SU-DHL-6 (cell line): ENCODE results near the gene UBR4.

Experiments
- H2AFZ ChIP-seq: fragments of 200-600 bp; sonication (generic); 2 replicates; pipeline ENCODE4 v1.6.1; 2014; ENCODE audit warnings: low read depth, mild to moderate bottlenecking, moderate library complexity, mixed read lengths, antibody characterized with exemption, low read length; ENCODE audit not compliant: severe bottlenecking
- H3F3A ChIP-seq: fragments of 200-600 bp; shearing (Covaris generic); 2 replicates; pipeline ENCODE4 v1.6.0; 2016; ENCODE audit warnings: antibody characterized with exemption, mild to moderate bottlenecking; ENCODE audit not compliant: insufficient read depth
- H3K27ac ChIP-seq: fragments of 200-600 bp; sonication (generic); 2 replicates; pipeline ENCODE4 v1.5.1; 2016; ENCODE audit warnings: low read depth, mild to moderate bottlenecking, low read length, moderate library complexity, mixed read lengths
- H3K27me3 ChIP-seq: fragments of 200-600 bp; sonication (generic), shearing (Covaris generic); 2 replicates; pipeline ENCODE4 v1.6.0; 2014; ENCODE audit warnings: mild to moderate bottlenecking, low read length
- H3K36me3 ChIP-seq: fragments of 200-600 bp; sonication (generic); 2 replicates; pipeline ENCODE4 v1.6.1; 2014; ENCODE audit warnings: mild to moderate bottlenecking, low read length, mixed read lengths
- H3K4me2 ChIP-seq: fragments of 300-600, 200-600 bp; shearing (Covaris generic), sonication (generic); 2 replicates; pipeline ENCODE4 v1.6.0; 2014; ENCODE audit warnings: low read length, low read depth, mild to moderate bottlenecking; ENCODE audit not compliant: poor library complexity, severe bottlenecking
- H3K4me3 ChIP-seq: fragments of 200-600 bp; sonication (generic); 2 replicates; pipeline ENCODE4 v1.5.1; 2014; ENCODE audit warnings: antibody characterized with exemption, low read length, mild to moderate bottlenecking, mixed read lengths; ENCODE audit not compliant: insufficient read depth, poor library complexity, severe bottlenecking
- H3K79me2 ChIP-seq: fragments of 200-600 bp; sonication (generic); 2 replicates; pipeline ENCODE4 v1.6.1; 2014; ENCODE audit warnings: mild to moderate bottlenecking, low read length, moderate library complexity; ENCODE audit not compliant: insufficient read depth
- H3K9ac ChIP-seq: fragments of 200-600 bp; sonication (generic); 2 replicates; pipeline ENCODE4 v1.7.0; 2014; ENCODE audit warnings: mild to moderate bottlenecking, low read length
- H3K9me2 ChIP-seq: fragments of 200-600 bp; sonication (generic); replicated peaks from 2 replicates; pipeline ENCODE4 v1.6.1; 2014; ENCODE audit warnings: low read length; ENCODE audit not compliant: insufficient read depth
- H3K9me3 ChIP-seq: fragments of 200-600 bp; sonication (generic); 2 replicates; pipeline ENCODE4 v1.6.1; 2014; ENCODE audit warnings: low read length, mixed read lengths; ENCODE audit not compliant: insufficient read depth
- H4K20me1 ChIP-seq: fragments of 200-600 bp; sonication (generic); 2 replicates; pipeline ENCODE4 v1.6.1; 2014; ENCODE audit warnings: low read depth, mild to moderate bottlenecking, antibody characterized with exemption, low read length, moderate library complexity, mixed read lengths
- CTCF ChIP-seq: fragments of 200-600 bp; sonication (generic); IDR thresholded peaks from one replicate; pipeline ENCODE4 v1.5.1; 2017; ENCODE audit warnings: antibody characterized with exemption, mild to moderate bottlenecking, low read length, moderate library complexity; ENCODE audit not compliant: insufficient read depth, poor library complexity, severe bottlenecking
- EZH2phosphoT487 ChIP-seq: fragments of 200-600 bp; sonication (generic), shearing (Covaris generic); conservative IDR thresholded peaks from 2 replicates; pipeline ENCODE4 v1.6.1; 2018; ENCODE audit warnings: mild to moderate bottlenecking, antibody characterized with exemption, low read length, moderate library complexity, mixed read lengths

UBR4 gene

DNA sequence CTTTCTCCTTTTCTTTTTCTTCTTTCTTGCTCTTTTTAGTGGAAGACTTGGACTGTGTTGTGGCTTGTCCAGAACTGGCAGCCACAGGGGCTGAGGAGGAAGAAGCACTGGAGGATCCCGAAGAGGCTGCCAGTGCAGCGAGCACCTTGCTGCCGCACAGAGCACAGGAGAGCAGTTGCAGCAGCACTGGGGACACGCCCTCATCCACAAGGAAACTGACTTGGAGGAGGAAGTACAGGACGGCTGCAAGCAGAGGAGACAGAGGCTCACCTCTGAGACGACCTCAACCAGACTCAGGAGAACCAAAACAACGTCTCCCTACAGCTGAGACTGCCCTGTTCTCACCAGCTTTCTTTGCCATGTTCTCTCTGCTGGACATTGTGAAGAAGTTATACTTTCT lies 88.9 kb downstream of the UBR4 start:
- H3K4me3 ChIP-seq: no peak overlapping the region
- no peaks in the 10 kb centered on the region for H3K79me2 ChIP-seq
- no peaks in the 10 kb centered on the region for H3K9me2 ChIP-seq
- H4K20me1 ChIP-seq: no peaks in the 10 kb centered on the region
- H3F3A ChIP-seq: no peaks in the 10 kb centered on the region
- TF ChIP-seq CTCF: no peak
- no peak for TF ChIP-seq EZH2phosphoT487
- H3K36me3 ChIP-seq: peaks cover 30% of the 10 kb centered on the region
- no peak overlapping the region for H2AFZ ChIP-seq
- no peak overlapping the region for H3K4me2 ChIP-seq
- no peaks in the 10 kb centered on the region for H3K27me3 ChIP-seq
- no peaks in the 10 kb centered on the region for H3K9me3 ChIP-seq
- no peak overlapping the region for H3K27ac ChIP-seq
- H3K9ac ChIP-seq: no peak overlapping the region

GRCh38 chr1:19120070-19120469 lies 90.0 kb downstream of the UBR4 start:
- TF ChIP-seq EZH2phosphoT487 (no peak), CTCF (no peak)
- Histone ChIP-seq H3K79me2 (no peaks in the 10 kb centered on the region), H4K20me1 (no peaks in the 10 kb centered on the region), H3K27me3 (no peaks in the 10 kb centered on the region), H3K9me2 (no peaks in the 10 kb centered on the region), H2AFZ (no peak overlapping the region), H3K4me2 (no peak overlapping the region), H3K9ac (no peak overlapping the region), H3K4me3 (no peak overlapping the region), H3K36me3 (peaks cover 37% of the 10 kb centered on the region; the same call in 1 of the 2 replicates), H3K9me3 (no peaks in the 10 kb centered on the region), H3K27ac (no peak overlapping the region), H3F3A (no peaks in the 10 kb centered on the region)

GRCh38 chr1:19115082-19115808 lies 94.8 kb downstream of the UBR4 start:
- H3K27me3 ChIP-seq: no peaks in the 10 kb centered on the region
- no peaks in the 10 kb centered on the region for H3F3A ChIP-seq
- no peak overlapping the region for H3K27ac ChIP-seq
- no peak overlapping the region for H3K9ac ChIP-seq
- no peaks in the 10 kb centered on the region for H4K20me1 ChIP-seq
- TF ChIP-seq EZH2phosphoT487 (no peak), CTCF (no peak)
- H3K79me2 ChIP-seq: no peaks in the 10 kb centered on the region
- H3K36me3 ChIP-seq: peaks cover 22% of the 10 kb centered on the region; the same call in 1 of the 2 replicates
- no peak overlapping the region for H3K4me3 ChIP-seq
- H3K9me3 ChIP-seq: no peaks in the 10 kb centered on the region
- H2AFZ ChIP-seq: no peak overlapping the region
- H3K4me2 ChIP-seq: no peak overlapping the region
- H3K9me2 ChIP-seq: no peaks in the 10 kb centered on the region
